SK-N-SH (cell line): Measurements from ENCODE around the gene JKAMP. TPM values are rescaled to one million over a fixed set of nuclear protein-coding genes. Genes with fewer than 3 reads are reported as not detected.
A peak's percentile ranks its signal among the peaks of the same experiment; 100 is the strongest.

Source experiments
- CTCF ChIA-PET: fragments of 300-600, 350-600 bp; formaldehyde crosslinking; extraction: SDS; loops from one replicate; lab custom pipeline; 2021; lab: Yijun Ruan, JAX
- POLR2A ChIA-PET: fragments of 350-600 bp; sonication (Branson Sonifier 250); formaldehyde crosslinking; extraction: SDS; loops from one replicate; lab custom pipeline; 2020; ENCODE audit warnings: antibody characterized with exemption, inconsistent platforms; lab: Yijun Ruan, JAX
- DNase-seq: peaks from one replicate; pipeline ENCODE4 v3.0.0; 2012
- H2AFZ ChIP-seq: fragments of 200-600 bp; sonication (generic); 2 replicates; pipeline ENCODE4 v1.8.1; 2016; ENCODE audit warnings: antibody characterized with exemption, mild to moderate bottlenecking, low read depth
- H3F3A ChIP-seq: fragments of 200-600 bp; sonication (generic); replicated peaks from 2 replicates; pipeline ENCODE3; 2016; ENCODE audit warnings: antibody characterized with exemption, mild to moderate bottlenecking; ENCODE audit not compliant: insufficient read depth
- H3K27ac ChIP-seq, 2 experiments: fragments of 200-500 bp in 1 of 2; fragments of 200-600 bp in 1 of 2; sonication (Bioruptor generic) in 1 of 2; sonication (generic), shearing (Covaris generic) in 1 of 2; 2 replicates each; pipeline versions ENCODE4 v1.5.1 to v1.6.1; 2014 to 2016; ENCODE audit warnings: low read depth in 2 of 2, inconsistent platforms in 1 of 2, low read length in 1 of 2, mild to moderate bottlenecking in 1 of 2, mixed read lengths in 1 of 2
- H3K27me3 ChIP-seq: fragments of 200-600 bp; sonication (generic), shearing (Covaris generic); 2 replicates; pipeline ENCODE4 v1.6.1; 2016; ENCODE audit warnings: mixed run types; ENCODE audit not compliant: insufficient read depth
- H3K36me3 ChIP-seq, 2 experiments: fragments of 200-500 bp in 1 of 2; fragments of 200-600 bp in 1 of 2; sonication (Bioruptor generic) in 1 of 2; sonication (generic) in 1 of 2; replicated peaks in 1 of 2; 2 replicates each; pipeline versions ENCODE3 to v1.5.1; 2014 to 2016; ENCODE audit warnings: low read length in 1 of 2, mild to moderate bottlenecking in 1 of 2; ENCODE audit not compliant: insufficient read depth in 2 of 2, control insufficient read depth in 1 of 2
- H3K4me1 ChIP-seq, 2 experiments: fragments of 200-500 bp in 1 of 2; fragments of 200-600 bp in 1 of 2; sonication (Bioruptor generic) in 1 of 2; sonication (generic), shearing (Covaris generic) in 1 of 2; 2 replicates each; pipeline versions ENCODE4 v1.5.1 to v1.6.1; 2014 to 2016; ENCODE audit warnings: low read depth in 1 of 2, low read length in 1 of 2, mixed run types in 1 of 2; ENCODE audit not compliant: insufficient read depth in 2 of 2, control insufficient read depth in 1 of 2
- H3K4me2 ChIP-seq: fragments of 200-600 bp; sonication (generic), shearing (Covaris generic); 2 replicates; pipeline ENCODE4 v1.6.1; 2017; ENCODE audit warnings: mixed run types
- H3K4me3 ChIP-seq, 2 experiments: fragments of 200-500 bp in 1 of 2; fragments of 200-600 bp in 1 of 2; sonication (Bioruptor generic) in 1 of 2; sonication (generic), shearing (Covaris generic) in 1 of 2; 2 replicates each; pipeline versions ENCODE4 v1.5.1 to v1.8.1; 2014 to 2016; ENCODE audit warnings: low read depth in 2 of 2, inconsistent platforms in 1 of 2, low read length in 1 of 2, mild to moderate bottlenecking in 1 of 2, mixed read lengths in 1 of 2, moderate library complexity in 1 of 2
- H3K79me2 ChIP-seq: fragments of 200-600 bp; sonication (generic); 2 replicates; pipeline ENCODE4 v1.8.1; 2017; ENCODE audit warnings: mild to moderate bottlenecking; ENCODE audit not compliant: insufficient read depth
- H3K9ac ChIP-seq: fragments of 200-600 bp; sonication (generic); 2 replicates; pipeline ENCODE4 v1.6.1; 2017; ENCODE audit warnings: mixed run types
- H3K9me2 ChIP-seq: fragments of 200-600 bp; sonication (generic); 2 replicates; pipeline ENCODE4 v1.6.1; 2017; ENCODE audit warnings: mixed run types
- H3K9me3 ChIP-seq: fragments of 200-600 bp; sonication (generic); 2 replicates; pipeline ENCODE4 v1.6.1; 2017; ENCODE audit warnings: mixed run types, mild to moderate bottlenecking, moderate library complexity
- H4K20me1 ChIP-seq: fragments of 200-600 bp; sonication (generic); 2 replicates; pipeline ENCODE4 v1.6.1; 2017; ENCODE audit warnings: mild to moderate bottlenecking, mixed run types; ENCODE audit not compliant: insufficient read depth
- CHD2 ChIP-seq: fragments of 150-350 bp; IDR thresholded peaks from 2 replicates; pipeline ENCODE4 v1.6.1; 2018; ENCODE audit warnings: low read length; ENCODE audit not compliant: partially characterized antibody
- ELF1 ChIP-seq: IDR thresholded peaks from 2 replicates; pipeline ENCODE4 v1.4.0; 2012
- EP300 ChIP-seq, 2 experiments: IDR thresholded peaks; 2 replicates each; pipeline versions ENCODE4 v1.4.0 to v1.6.1; 2012; ENCODE audit warnings: borderline replicate concordance in 1 of 2, low read depth in 1 of 2, low read length in 1 of 2
- EZH2phosphoT487 ChIP-seq: fragments of 200-600 bp; sonication (generic); IDR thresholded peaks from 2 replicates; pipeline ENCODE4 v1.6.1; 2017; ENCODE audit warnings: low read depth, mixed run types, mild to moderate bottlenecking, antibody characterized with exemption, moderate library complexity, borderline replicate concordance
- JUND ChIP-seq: IDR thresholded peaks from 2 replicates; pipeline ENCODE4 v1.4.0; 2012
- MEF2A ChIP-seq: IDR thresholded peaks from 2 replicates; pipeline ENCODE4 v1.4.0; 2012; ENCODE audit warnings: low read depth, borderline replicate concordance
- NRF1 ChIP-seq: IDR thresholded peaks from 2 replicates; pipeline ENCODE4 v1.6.1; 2012; ENCODE audit warnings: low read depth, mild to moderate bottlenecking, low read length
- POLR2AphosphoS5 ChIP-seq: IDR thresholded peaks from 2 replicates; pipeline ENCODE4 v1.6.1; 2012; ENCODE audit warnings: low read depth, low read length
- RAD21 ChIP-seq: IDR thresholded peaks from 2 replicates; pipeline ENCODE4 v1.6.1; 2012; ENCODE audit warnings: mild to moderate bottlenecking, low read length
- RFX5 ChIP-seq: IDR thresholded peaks from 2 replicates; pipeline ENCODE4 v1.6.1; 2012; ENCODE audit warnings: mild to moderate bottlenecking, improper control_type of control experiment, low read length
- RXRA ChIP-seq: IDR thresholded peaks from 2 replicates; pipeline ENCODE4 v1.4.0; 2012; ENCODE audit warnings: low read depth, mild to moderate bottlenecking, borderline replicate concordance
- SIN3A ChIP-seq: IDR thresholded peaks from 2 replicates; pipeline ENCODE4 v1.6.1; 2012; ENCODE audit warnings: low read depth, mild to moderate bottlenecking, low read length, moderate library complexity, borderline replicate concordance
- SMC3 ChIP-seq: IDR thresholded peaks from 2 replicates; pipeline ENCODE4 v1.6.1; 2012; ENCODE audit warnings: low read depth, low read length, improper control_type of control experiment
- TAF1 ChIP-seq: IDR thresholded peaks from 2 replicates; pipeline ENCODE4 v1.6.1; 2012; ENCODE audit warnings: low read depth, mild to moderate bottlenecking, low read length, moderate library complexity, borderline replicate concordance
- YY1 ChIP-seq: IDR thresholded peaks from 2 replicates; pipeline ENCODE4 v1.4.0; 2012; ENCODE audit warnings: low read depth, mild to moderate bottlenecking
- WGBS: methylation state at CpG from one replicate; pipeline ENCODE4 v1.1.6; 2017; ENCODE audit warnings: low lambda C conversion rate; 5-methylcytosine and 5-hydroxymethylcytosine counted together
- polyA plus RNA-seq, 3 experiments: library from polyadenylated mRNA; depleted of rRNA; stranded (reverse); fragments of >200 nt; gene quantifications; 2 replicates each; pipeline ENCODE4 v1.2.3, GENCODE V29; 2012
- TF ChIP-seq, protein P1 (sequence below): fragments of 150-350 bp; IDR thresholded peaks from 2 replicates; pipeline ENCODE4 v1.6.1; 2017; ENCODE audit warnings: antibody characterized with exemption, low read length, low read depth, borderline replicate concordance
- TF ChIP-seq, protein P2 (sequence below): IDR thresholded peaks from 2 replicates; pipeline ENCODE4 v1.4.0; 2012; ENCODE audit warnings: low read depth, borderline replicate concordance

JKAMP gene
- polyA plus RNA-seq, 1 of the 3 experiments (the other 2 are of a cell fraction) = 95.4 TPM

DNA sequence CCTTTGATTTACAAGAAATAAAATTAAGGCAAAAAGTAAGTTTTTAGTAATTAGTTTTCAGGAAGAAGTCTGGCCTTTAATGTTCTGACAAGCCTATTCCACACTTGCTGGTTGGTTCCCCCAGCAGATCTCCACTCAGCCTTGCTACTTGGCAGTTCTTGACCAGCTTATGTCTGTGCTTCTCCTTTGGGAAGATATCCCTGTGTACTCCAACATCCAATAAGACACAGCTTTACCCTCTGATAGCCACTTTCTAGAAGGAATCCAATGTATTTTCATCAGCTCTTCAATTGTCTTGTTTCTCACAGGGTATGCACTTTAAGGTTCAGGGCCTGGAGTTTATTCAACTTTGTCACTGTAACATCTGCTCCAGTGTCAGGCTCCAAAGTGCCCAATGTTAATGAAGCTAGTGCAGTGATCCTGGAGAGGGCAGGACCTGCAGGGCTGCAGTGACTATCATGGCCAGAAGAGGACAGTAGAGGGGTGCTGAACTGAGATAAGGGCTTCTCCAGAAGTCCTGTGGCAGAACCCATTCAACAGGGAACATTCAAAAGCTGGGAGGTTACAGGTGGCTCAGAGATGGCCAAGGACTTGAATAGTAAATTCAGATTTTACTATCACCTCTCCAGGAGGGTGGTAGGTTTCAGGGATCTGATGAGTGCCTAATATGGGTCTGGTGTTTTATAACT lies 22.9 kb downstream of the JKAMP start (continued):
- TF ChIP-seq RXRA = no peak
- no peak for TF ChIP-seq RFX5
- TF ChIP-seq SMC3 = peak; percentile 77
- no peak for TF ChIP-seq JUND
- TF ChIP-seq EZH2phosphoT487 = no peak
- no peak for TF ChIP-seq CHD2
- TF ChIP-seq, protein P1, sequence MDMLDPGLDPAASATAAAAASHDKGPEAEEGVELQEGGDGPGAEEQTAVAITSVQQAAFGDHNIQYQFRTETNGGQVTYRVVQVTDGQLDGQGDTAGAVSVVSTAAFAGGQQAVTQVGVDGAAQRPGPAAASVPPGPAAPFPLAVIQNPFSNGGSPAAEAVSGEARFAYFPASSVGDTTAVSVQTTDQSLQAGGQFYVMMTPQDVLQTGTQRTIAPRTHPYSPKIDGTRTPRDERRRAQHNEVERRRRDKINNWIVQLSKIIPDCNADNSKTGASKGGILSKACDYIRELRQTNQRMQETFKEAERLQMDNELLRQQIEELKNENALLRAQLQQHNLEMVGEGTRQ = no peak
- no peak for TF ChIP-seq YY1
- no peak for TF ChIP-seq POLR2AphosphoS5
- no peak for TF ChIP-seq ELF1
- no peak for TF ChIP-seq TAF1

DNA sequence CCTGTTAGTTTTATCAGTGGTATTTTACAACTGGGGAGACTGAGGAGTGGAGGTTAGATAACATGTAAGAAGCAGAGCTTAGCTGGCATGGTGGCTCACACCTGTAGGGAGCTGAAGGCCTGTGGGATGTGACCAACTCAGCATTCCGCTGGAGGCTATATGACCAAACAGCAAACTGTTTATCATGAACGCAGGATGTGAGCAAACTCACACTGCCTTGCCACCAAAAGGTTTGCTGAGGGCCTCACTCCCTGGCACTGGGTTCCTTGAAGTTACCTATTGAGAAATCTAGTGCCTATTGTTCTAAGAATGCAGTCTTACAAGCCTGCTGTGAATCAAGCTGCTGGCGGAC lies 23.4 kb downstream of the JKAMP start:
- no peak for DNase-seq
- Histone ChIP-seq H3F3A (no peaks in the 10 kb centered on the region), H3K9ac (no peak overlapping the region), H4K20me1 (no peaks in the 10 kb centered on the region), H3K27ac (no peak overlapping the region), H3K9me3 (no peaks in the 10 kb centered on the region), H3K4me3 (no peak overlapping the region), H3K79me2 (no peaks in the 10 kb centered on the region), H2AFZ (no peak overlapping the region), H3K4me1 (peaks cover 0 to 2% of the 10 kb centered on the region in 2 experiments; a peak in 1 of 4 replicates), H3K4me2 (no peak overlapping the region), H3K27me3 (no peaks in the 10 kb centered on the region; the same call in 1 of the 2 replicates), H3K9me2 (no peaks in the 10 kb centered on the region), H3K36me3 (peaks cover 19 to 23% of the 10 kb centered on the region in 2 experiments)
- CTCF ChIA-PET = interaction anchor here (0.6 to 8.0 kb wide), 36 partner anchors 11 to 677 kb away, joined by 3 to 198 read pairs (median 4); partner anchors contain the start of genes CCDC175, GPR135, JKAMP and L3HYPDH
- TF ChIP-seq POLR2AphosphoS5 (no peak), TAF1 (no peak), CHD2 (no peak), EP300 (IDR thresholded peaks at IDR 0.05; ENCODE audit: borderline replicate concordance in 1 of 2, low read depth in 1 of 2, low read length in 1 of 2) (no peak), SIN3A (no peak)
- TF ChIP-seq, protein P2, sequence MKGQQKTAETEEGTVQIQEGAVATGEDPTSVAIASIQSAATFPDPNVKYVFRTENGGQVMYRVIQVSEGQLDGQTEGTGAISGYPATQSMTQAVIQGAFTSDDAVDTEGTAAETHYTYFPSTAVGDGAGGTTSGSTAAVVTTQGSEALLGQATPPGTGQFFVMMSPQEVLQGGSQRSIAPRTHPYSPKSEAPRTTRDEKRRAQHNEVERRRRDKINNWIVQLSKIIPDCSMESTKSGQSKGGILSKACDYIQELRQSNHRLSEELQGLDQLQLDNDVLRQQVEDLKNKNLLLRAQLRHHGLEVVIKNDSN = no peak
- POLR2A ChIA-PET = interaction anchor here (1.1 kb wide), 1 partner anchor 69 kb away, joined by 7 read pairs; the partner anchor contains the start of gene CCDC175
- 100% methylated on average over 2 of the region's 3 CpGs for WGBS

DNA sequence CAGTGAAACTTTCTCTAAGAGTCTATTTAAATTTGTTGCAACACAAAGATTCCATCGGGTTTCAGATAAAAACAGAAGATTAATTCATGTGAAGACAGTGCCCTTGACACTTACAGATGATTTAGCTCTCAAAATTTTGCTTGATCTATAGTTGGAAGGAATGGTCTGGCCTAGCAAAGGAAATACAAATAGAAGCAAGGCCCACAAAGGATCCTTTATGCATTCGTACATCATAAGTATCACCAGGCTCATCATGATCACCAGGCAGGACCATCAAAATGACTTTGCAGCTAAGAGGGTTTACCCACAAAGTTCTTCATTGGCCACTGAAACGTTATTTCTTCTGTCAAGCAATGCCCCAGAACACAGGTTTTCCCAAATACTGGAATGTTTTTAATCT lies 24.8 kb downstream of the JKAMP start:
- H3K27ac ChIP-seq = no peak overlapping the region
- no peak overlapping the region for H3K4me2 ChIP-seq
- H4K20me1 ChIP-seq = no peaks in the 10 kb centered on the region
- H3K9me3 ChIP-seq = no peaks in the 10 kb centered on the region
- H3K27me3 ChIP-seq = no peaks in the 10 kb centered on the region; the same call in 1 of the 2 replicates
- peaks cover 8 to 11% of the 10 kb centered on the region in 2 experiments for H3K36me3 ChIP-seq
- no peak overlapping the region for H2AFZ ChIP-seq
- H3K9ac ChIP-seq = no peak overlapping the region
- peaks cover 0 to 2% of the 10 kb centered on the region in 2 experiments; a peak in 1 of 4 replicates for H3K4me1 ChIP-seq
- whole genome bisulfite sequencing = 75% methylated on average over 3 of the region's 3 CpGs
- CTCF ChIA-PET = interaction anchor here (1.0 to 8.0 kb wide), 6 partner anchors 36 to 179 kb away, joined by 3 to 198 read pairs (median 4); partner anchors contain the start of gene CCDC175
- H3K79me2 ChIP-seq = no peaks in the 10 kb centered on the region
- H3K9me2 ChIP-seq = no peaks in the 10 kb centered on the region
- POLR2A ChIA-PET = no interaction called here
- no peak overlapping the region for H3K4me3 ChIP-seq
- no peaks in the 10 kb centered on the region for H3F3A ChIP-seq
- TF ChIP-seq CHD2 (no peak), SIN3A (no peak), NRF1 (no peak), YY1 (no peak), MEF2A (no peak), RAD21 (no peak), POLR2AphosphoS5 (no peak), TAF1 (no peak)
- DNase-seq = no peak
